Prostate gland (tissue), 2 donors: ENCODE results near the gene FBP1. TPM values are rescaled to one million over a fixed set of nuclear protein-coding genes. Genes with fewer than 3 reads are reported as not detected.

Experiments used
- DNase-seq: peaks from one replicate; pipeline ENCODE4 v3.0.0-alpha.2; 2019; ENCODE audit warnings: low spot score
- H3K27ac ChIP-seq, 2 donors: fragments of 200-600 bp; sonication (generic); 2 replicates each; pipeline ENCODE4 v1.5.1; 2017 to 2019
- H3K27me3 ChIP-seq: fragments of 200-600 bp; sonication (generic); replicated peaks from 2 replicates; pipeline ENCODE4 v1.5.1; 2019; ENCODE audit not compliant: insufficient read depth
- H3K36me3 ChIP-seq, 2 donors: fragments of 200-600 bp; sonication (generic); 1 replicate in 1 of 2; 2 replicates in 1 of 2; pipeline versions ENCODE4 v1.5.1 to v1.8.1; 2017 to 2019
- H3K4me1 ChIP-seq: fragments of 200-600 bp; sonication (generic); replicated peaks from 2 replicates; pipeline ENCODE4 v1.5.1; 2019
- H3K4me3 ChIP-seq, 2 donors: fragments of 200-600 bp; sonication (generic); 2 replicates each; pipeline ENCODE4 v1.5.1; 2017 to 2019
- H3K9me3 ChIP-seq: fragments of 200-600 bp; sonication (generic); 2 replicates; pipeline ENCODE4 v1.5.1; 2017
- POLR2A ChIP-seq: fragments of 450-650 bp; IDR thresholded peaks from one replicate; pipeline ENCODE4 v1.6.1; 2016; ENCODE audit warnings: antibody characterized with exemption, mild to moderate bottlenecking
- POLR2AphosphoS5 ChIP-seq: sonication (generic); formaldehyde crosslinking; IDR thresholded peaks from one replicate; pipeline ENCODE4 v1.6.1; 2017; ENCODE audit warnings: antibody characterized with exemption
- WGBS: methylation state at CpG from one replicate; pipeline ENCODE4 v1.1.5; 2018; 5-methylcytosine and 5-hydroxymethylcytosine counted together
- intact Hi-C: fragments of 100-400 bp; cut with DNase I; formaldehyde crosslinking; loops from one replicate; pipeline ENCODE4 v1.14.2; 2022
- total RNA-seq, 2 donors: library from RNA; depleted of rRNA; stranded (reverse); fragments of >200 nt; gene quantifications; one replicate each; pipeline ENCODE4 v1.1.0, GENCODE V29; 2016
- TF ChIP-seq, protein P1 (sequence below), 4 experiments: fragments of 200-600 bp in 2 of 4; fragments of 450-650 bp in 2 of 4; sonication (generic) in 2 of 4; IDR thresholded peaks; 1 replicate in 3 of 4; 2 replicates in 1 of 4; pipeline ENCODE4 v1.5.1; 2016 to 2019; ENCODE audit warnings: antibody characterized with exemption in 4 of 4, mild to moderate bottlenecking in 2 of 4, moderate library complexity in 2 of 4

The FBP1 gene
- total RNA-seq, 2 donors from 2014 or later, result 19.5 to 41.4 TPM

DNA sequence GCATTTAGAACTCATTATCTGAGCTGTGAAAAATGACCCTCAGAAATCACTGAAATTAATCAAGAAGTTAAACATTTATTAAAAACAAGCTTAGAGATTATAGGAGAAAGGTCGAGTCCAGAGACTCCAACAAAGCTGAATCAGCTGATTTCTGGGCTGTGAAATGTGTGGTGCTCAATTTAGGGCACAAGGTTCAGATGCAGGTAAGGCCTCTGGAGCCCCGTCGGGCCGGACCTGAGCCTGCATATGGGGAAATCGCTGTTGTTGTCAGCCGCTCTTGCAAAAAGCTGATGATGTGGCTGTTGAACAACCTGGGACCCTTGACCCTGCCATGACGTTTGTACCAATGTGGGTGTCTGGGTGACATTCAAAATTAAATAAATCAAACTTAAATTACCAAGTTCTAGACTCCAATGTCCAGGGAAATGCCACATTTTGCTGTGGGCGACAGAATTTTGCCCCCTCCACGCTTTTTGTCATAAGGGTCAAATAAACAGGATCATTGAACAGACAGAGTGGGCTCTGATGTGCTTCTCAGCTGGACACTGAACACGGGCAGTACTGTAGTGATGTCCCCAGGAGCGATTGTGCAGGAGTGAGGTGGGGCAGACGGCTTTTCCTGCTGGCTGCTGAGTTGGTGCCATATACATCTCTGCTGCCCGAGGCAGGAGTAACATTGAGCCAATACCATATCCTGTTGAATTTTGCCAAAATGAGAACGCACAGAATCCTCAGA is 27.2 kb upstream of the FBP1 start:
- H3K4me3 ChIP-seq, result no peak overlapping the region
- TF ChIP-seq POLR2AphosphoS5, result no peak
- TF ChIP-seq, protein P1, sequence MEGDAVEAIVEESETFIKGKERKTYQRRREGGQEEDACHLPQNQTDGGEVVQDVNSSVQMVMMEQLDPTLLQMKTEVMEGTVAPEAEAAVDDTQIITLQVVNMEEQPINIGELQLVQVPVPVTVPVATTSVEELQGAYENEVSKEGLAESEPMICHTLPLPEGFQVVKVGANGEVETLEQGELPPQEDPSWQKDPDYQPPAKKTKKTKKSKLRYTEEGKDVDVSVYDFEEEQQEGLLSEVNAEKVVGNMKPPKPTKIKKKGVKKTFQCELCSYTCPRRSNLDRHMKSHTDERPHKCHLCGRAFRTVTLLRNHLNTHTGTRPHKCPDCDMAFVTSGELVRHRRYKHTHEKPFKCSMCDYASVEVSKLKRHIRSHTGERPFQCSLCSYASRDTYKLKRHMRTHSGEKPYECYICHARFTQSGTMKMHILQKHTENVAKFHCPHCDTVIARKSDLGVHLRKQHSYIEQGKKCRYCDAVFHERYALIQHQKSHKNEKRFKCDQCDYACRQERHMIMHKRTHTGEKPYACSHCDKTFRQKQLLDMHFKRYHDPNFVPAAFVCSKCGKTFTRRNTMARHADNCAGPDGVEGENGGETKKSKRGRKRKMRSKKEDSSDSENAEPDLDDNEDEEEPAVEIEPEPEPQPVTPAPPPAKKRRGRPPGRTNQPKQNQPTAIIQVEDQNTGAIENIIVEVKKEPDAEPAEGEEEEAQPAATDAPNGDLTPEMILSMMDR (IDR thresholded peaks at IDR 0.05), result no peak
- no peak for TF ChIP-seq POLR2A
- no peaks in the 10 kb centered on the region for H3K9me3 ChIP-seq
- H3K36me3 ChIP-seq, result no peaks in the 10 kb centered on the region
- intact Hi-C loops, result no loop called here
- no peak for DNase-seq
- WGBS, result 87% methylated on average over 14 of the region's 14 CpGs
- H3K27me3 ChIP-seq, result no peaks in the 10 kb centered on the region
- no peak overlapping the region for H3K27ac ChIP-seq
- H3K4me1 ChIP-seq, result no peaks in the 10 kb centered on the region

- H3K4me3 ChIP-seq, result no peak overlapping the region
- 91% methylated on average over 3 of the region's 3 CpGs for WGBS
- H3K27me3 ChIP-seq, result no peaks in the 10 kb centered on the region
- DNase-seq, result no peak
- TF ChIP-seq POLR2A, result no peak
- TF ChIP-seq POLR2AphosphoS5, result no peak
- TF ChIP-seq, protein P1 (IDR thresholded peaks at IDR 0.05), result no peak
- no peak overlapping the region for H3K27ac ChIP-seq
- no peaks in the 10 kb centered on the region for H3K36me3 ChIP-seq
- no peaks in the 10 kb centered on the region for H3K9me3 ChIP-seq
- H3K4me1 ChIP-seq, result no peaks in the 10 kb centered on the region
- intact Hi-C loops, result no loop called here
Measured at GRCh38 chr9:94665613-94666012, 26.3 kb upstream of the FBP1 start.

DNA sequence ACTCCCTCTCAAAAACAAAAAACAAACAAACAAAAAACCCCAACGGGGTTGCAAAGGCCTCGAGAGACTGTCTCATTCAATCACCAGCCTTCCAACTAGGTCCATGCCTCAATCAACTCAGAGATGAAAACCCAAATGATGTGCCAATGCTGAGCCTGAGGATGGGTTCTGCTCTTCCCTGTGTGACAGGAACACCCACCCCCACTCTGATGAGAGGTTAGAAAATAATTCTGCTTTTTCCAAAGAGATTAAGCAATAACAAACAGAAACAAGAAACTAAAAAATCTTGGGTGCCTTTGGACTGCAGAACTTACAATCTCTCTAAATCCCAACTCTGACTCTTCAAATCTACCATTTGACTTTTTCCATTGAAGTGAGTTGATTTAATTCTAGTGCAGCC is 25.5 kb upstream of the FBP1 start:
- 79% methylated on average over 2 of the region's 2 CpGs for WGBS
- H3K36me3 ChIP-seq, result no peaks in the 10 kb centered on the region

GRCh38 chr9:94663640-94664039 is 24.3 kb upstream of the FBP1 start:
- Histone ChIP-seq H3K27ac (no peak overlapping the region), H3K27me3 (no peaks in the 10 kb centered on the region), H3K9me3 (no peaks in the 10 kb centered on the region), H3K4me3 (no peak overlapping the region), H3K36me3 (no peaks in the 10 kb centered on the region), H3K4me1 (no peaks in the 10 kb centered on the region)
- DNase-seq, result no peak
- WGBS, result 99% methylated on average over 3 of the region's 3 CpGs
- intact Hi-C loops, result no loop called here
- TF ChIP-seq, protein P1 (IDR thresholded peaks at IDR 0.05), result no peak
- TF ChIP-seq POLR2A (no peak), POLR2AphosphoS5 (no peak)

More for the DNA sequence above, 25.5 kb upstream of the FBP1 start:
- H3K4me1 ChIP-seq, result no peaks in the 10 kb centered on the region
- H3K27me3 ChIP-seq, result no peaks in the 10 kb centered on the region
- intact Hi-C loops, result no loop called here
- TF ChIP-seq POLR2AphosphoS5, result no peak
- TF ChIP-seq, protein P1 (IDR thresholded peaks at IDR 0.05), result no peak
- TF ChIP-seq POLR2A, result no peak
- H3K4me3 ChIP-seq, result no peak overlapping the region
- H3K27ac ChIP-seq, result no peak overlapping the region
- no peaks in the 10 kb centered on the region for H3K9me3 ChIP-seq
- DNase-seq, result no peak

DNA sequence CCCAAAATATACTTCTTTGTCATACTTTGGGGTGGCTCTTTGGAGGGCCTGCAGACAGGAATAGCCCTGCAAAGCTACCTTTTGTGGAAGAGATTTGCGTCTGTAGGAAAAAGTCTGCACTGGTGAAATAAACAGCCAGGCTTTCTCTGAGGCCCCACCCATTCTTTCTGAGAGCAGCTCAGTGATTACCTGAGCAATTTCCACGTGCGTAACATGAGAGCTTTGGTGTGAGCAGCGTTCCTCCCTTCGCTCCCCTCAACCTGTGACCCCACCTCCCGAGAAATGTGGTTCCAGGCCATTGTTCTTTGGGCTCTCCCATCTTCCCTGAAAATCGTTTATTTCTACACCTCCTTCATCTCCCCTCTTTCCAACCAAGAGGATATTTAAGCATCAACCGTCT is 23.8 kb upstream of the FBP1 start:
- no peak overlapping the region for H3K27ac ChIP-seq
- H3K27me3 ChIP-seq, result no peaks in the 10 kb centered on the region
- no peaks in the 10 kb centered on the region for H3K4me1 ChIP-seq
- intact Hi-C loops, result no loop called here
- H3K36me3 ChIP-seq, result no peaks in the 10 kb centered on the region
- 72% methylated on average over 8 of the region's 8 CpGs for WGBS
- no peak overlapping the region for H3K4me3 ChIP-seq
- TF ChIP-seq, protein P1 (IDR thresholded peaks at IDR 0.05), result no peak
- TF ChIP-seq POLR2A (no peak), POLR2AphosphoS5 (no peak)
- no peak for DNase-seq
- H3K9me3 ChIP-seq, result no peaks in the 10 kb centered on the region
